Measurements from ENCODE around the gene CHAF1A. TPM values are rescaled to one million over a fixed set of nuclear protein-coding genes. Genes with fewer than 3 reads are reported as not detected.

The CHAF1A gene
- total and polyA plus RNA-seq, 2 experiments from 2014 or later = 113 to 125 TPM

DNA sequence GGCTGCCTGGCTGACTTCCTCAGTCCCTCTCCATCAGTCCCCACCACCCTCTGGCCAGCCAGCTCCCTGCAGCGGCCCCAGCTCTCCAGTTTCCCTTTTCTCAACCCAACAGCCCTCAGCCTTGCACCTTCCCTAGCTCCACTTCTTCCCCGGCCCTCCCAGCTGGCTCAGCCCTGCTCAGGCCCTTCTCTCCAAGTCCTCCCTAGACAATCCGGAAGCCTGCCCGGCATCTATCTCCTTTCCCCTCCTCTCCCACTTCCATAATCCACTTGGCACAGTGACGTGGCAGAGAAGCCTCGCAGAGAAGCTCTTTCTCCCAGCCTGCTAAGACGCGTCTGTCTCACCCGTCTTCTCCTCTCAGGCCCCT lies 54.0 kb downstream of the CHAF1A start:
- H3K36me3 ChIP-seq (ENCODE audit: insufficient read depth) = no peaks in the 10 kb centered on the region
- H3K4me3 Mint-ChIP-seq = peak overlapping the region; percentile 80
- H3K79me2 ChIP-seq (replicated peaks; ENCODE audit: insufficient read depth) = 0 out of 2 replicates have a peak, but pooled peaks cover 4% of the 10 kb centered on the region
- H3F3A ChIP-seq (replicated peaks; ENCODE audit: low read depth) = no peaks in the 10 kb centered on the region
- H3K36me3 Mint-ChIP-seq (ENCODE audit: low read depth) = peaks cover 7% of the 10 kb centered on the region; the same call in 1 of the 3 replicates
- H3K9me2 ChIP-seq (ENCODE audit: insufficient read depth) = no peaks in the 10 kb centered on the region
- TF ChIP-seq CREB1 (CRISPR knock-in tag; IDR thresholded peaks at IDR 0.05; ENCODE audit: low read depth) (no peak), CTCF (conservative IDR thresholded peaks at IDR 0.05; ENCODE audit: low read depth in 2 of 2) (no peak), STAT1 (IDR thresholded peaks at IDR 0.05; ENCODE audit: unreplicated experiment) (no peak), EZH2phosphoT487 (IDR thresholded peaks at IDR 0.05; ENCODE audit: unreplicated experiment) (no peak), ZNF331 (CRISPR knock-in tag; IDR thresholded peaks at IDR 0.05; ENCODE audit: low read depth) (no peak)
- TF ChIP-seq, protein P1, sequence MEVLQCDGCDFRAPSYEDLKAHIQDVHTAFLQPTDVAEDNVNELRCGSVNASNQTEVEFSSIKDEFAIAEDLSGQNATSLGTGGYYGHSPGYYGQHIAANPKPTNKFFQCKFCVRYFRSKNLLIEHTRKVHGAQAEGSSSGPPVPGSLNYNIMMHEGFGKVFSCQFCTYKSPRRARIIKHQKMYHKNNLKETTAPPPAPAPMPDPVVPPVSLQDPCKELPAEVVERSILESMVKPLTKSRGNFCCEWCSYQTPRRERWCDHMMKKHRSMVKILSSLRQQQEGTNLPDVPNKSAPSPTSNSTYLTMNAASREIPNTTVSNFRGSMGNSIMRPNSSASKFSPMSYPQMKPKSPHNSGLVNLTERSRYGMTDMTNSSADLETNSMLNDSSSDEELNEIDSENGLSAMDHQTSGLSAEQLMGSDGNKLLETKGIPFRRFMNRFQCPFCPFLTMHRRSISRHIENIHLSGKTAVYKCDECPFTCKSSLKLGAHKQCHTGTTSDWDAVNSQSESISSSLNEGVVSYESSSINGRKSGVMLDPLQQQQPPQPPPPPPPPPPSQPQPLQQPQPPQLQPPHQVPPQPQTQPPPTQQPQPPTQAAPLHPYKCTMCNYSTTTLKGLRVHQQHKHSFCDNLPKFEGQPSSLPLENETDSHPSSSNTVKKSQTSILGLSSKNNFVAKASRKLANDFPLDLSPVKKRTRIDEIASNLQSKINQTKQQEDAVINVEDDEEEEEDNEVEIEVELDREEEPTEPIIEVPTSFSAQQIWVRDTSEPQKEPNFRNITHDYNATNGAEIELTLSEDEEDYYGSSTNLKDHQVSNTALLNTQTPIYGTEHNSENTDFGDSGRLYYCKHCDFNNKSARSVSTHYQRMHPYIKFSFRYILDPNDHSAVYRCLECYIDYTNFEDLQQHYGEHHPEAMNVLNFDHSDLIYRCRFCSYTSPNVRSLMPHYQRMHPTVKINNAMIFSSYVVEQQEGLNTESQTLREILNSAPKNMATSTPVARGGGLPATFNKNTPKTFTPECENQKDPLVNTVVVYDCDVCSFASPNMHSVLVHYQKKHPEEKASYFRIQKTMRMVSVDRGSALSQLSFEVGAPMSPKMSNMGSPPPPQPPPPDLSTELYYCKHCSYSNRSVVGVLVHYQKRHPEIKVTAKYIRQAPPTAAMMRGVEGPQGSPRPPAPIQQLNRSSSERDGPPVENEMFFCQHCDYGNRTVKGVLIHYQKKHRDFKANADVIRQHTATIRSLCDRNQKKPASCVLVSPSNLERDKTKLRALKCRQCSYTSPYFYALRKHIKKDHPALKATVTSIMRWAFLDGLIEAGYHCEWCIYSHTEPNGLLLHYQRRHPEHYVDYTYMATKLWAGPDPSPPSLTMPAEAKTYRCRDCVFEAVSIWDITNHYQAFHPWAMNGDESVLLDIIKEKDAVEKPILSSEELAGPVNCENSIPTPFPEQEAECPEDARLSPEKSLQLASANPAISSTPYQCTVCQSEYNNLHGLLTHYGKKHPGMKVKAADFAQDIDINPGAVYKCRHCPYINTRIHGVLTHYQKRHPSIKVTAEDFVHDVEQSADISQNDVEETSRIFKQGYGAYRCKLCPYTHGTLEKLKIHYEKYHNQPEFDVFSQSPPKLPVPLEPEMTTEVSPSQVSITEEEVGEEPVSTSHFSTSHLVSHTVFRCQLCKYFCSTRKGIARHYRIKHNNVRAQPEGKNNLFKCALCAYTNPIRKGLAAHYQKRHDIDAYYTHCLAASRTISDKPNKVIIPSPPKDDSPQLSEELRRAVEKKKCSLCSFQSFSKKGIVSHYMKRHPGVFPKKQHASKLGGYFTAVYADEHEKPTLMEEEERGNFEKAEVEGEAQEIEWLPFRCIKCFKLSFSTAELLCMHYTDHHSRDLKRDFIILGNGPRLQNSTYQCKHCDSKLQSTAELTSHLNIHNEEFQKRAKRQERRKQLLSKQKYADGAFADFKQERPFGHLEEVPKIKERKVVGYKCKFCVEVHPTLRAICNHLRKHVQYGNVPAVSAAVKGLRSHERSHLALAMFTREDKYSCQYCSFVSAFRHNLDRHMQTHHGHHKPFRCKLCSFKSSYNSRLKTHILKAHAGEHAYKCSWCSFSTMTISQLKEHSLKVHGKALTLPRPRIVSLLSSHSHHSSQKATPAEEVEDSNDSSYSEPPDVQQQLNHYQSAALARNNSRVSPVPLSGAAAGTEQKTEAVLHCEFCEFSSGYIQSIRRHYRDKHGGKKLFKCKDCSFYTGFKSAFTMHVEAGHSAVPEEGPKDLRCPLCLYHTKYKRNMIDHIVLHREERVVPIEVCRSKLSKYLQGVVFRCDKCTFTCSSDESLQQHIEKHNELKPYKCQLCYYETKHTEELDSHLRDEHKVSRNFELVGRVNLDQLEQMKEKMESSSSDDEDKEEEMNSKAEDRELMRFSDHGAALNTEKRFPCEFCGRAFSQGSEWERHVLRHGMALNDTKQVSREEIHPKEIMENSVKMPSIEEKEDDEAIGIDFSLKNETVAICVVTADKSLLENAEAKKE (CRISPR knock-in tag; IDR thresholded peaks at IDR 0.05) = no peak
- TF ChIP-seq, protein P2, sequence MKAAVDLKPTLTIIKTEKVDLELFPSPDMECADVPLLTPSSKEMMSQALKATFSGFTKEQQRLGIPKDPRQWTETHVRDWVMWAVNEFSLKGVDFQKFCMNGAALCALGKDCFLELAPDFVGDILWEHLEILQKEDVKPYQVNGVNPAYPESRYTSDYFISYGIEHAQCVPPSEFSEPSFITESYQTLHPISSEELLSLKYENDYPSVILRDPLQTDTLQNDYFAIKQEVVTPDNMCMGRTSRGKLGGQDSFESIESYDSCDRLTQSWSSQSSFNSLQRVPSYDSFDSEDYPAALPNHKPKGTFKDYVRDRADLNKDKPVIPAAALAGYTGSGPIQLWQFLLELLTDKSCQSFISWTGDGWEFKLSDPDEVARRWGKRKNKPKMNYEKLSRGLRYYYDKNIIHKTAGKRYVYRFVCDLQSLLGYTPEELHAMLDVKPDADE (IDR thresholded peaks at IDR 0.05) = no peak
- H3K4me2 ChIP-seq = peak overlapping the region; percentile 98
- peaks cover 11% of the 10 kb centered on the region for H3K4me1 Mint-ChIP-seq
- H3K4me1 ChIP-seq (ENCODE audit: insufficient read depth) = peaks cover 12% of the 10 kb centered on the region
- no peak for ATAC-seq
- no peak overlapping the region for H3K27ac ChIP-seq (ENCODE audit: low read depth)
- H3K9me3 Mint-ChIP-seq = no peaks in the 10 kb centered on the region
- H4K20me1 ChIP-seq (replicated peaks; ENCODE audit: insufficient read depth) = no peaks in the 10 kb centered on the region; the same call in 1 of the 2 replicates
- no peak for DNase-seq (ENCODE audit: low spot score)
- H3K27me3 Mint-ChIP-seq (ENCODE audit: insufficient read depth, low read depth, poor library complexity) = peaks cover 28% of the 10 kb centered on the region
- peak overlapping the region; percentile 77 for H3K4me3 ChIP-seq
- H3K27me3 ChIP-seq (ENCODE audit: insufficient read depth) = no peaks in the 10 kb centered on the region
- H3K27ac Mint-ChIP-seq = peak overlapping the region; percentile 64; the same call in 1 of the 2 replicates
- no peak overlapping the region for H2AFZ ChIP-seq

Data from GM23338 (cell line).